Heart right ventricle (tissue), 16 donors: Measurements from ENCODE around the gene DNAJB12. TPM values are rescaled to one million over a fixed set of nuclear protein-coding genes. Genes with fewer than 3 reads are reported as not detected.

Experiments used
- ATAC-seq, 8 donors: fragments of 200-7000 bp; cut with Tn5 transposase; one replicate each; pipeline ENCODE4 v1.9.1; 2020; ENCODE audit warnings: mild to moderate bottlenecking in 8 of 8, moderate library complexity in 8 of 8, moderate number of reproducible peaks in 1 of 8
- DNase-seq, 2 donors: peaks; one replicate each; pipeline ENCODE4 v3.0.0-alpha.2; 2020
- H3K27ac ChIP-seq, 10 donors: fragments of 200-600 bp; sonication (generic) in 2 of 10; one replicate each; pipeline versions ENCODE4 v1.5.0 to v1.8.0; 2020 to 2022; ENCODE audit warnings: mild to moderate bottlenecking in 3 of 10
- H3K27me3 ChIP-seq, 7 donors: fragments of 200-600 bp; one replicate each; pipeline ENCODE4 v1.8.0; 2021 to 2022; ENCODE audit warnings: mild to moderate bottlenecking in 2 of 7
- H3K36me3 ChIP-seq, 9 donors: fragments of 200-600 bp; sonication (generic) in 1 of 9; one replicate each; pipeline versions ENCODE4 v1.5.0 to v1.8.0; 2020 to 2022; ENCODE audit warnings: mild to moderate bottlenecking in 2 of 9
- H3K4me1 ChIP-seq, 9 donors: fragments of 200-600 bp; sonication (generic) in 1 of 9; one replicate each; pipeline versions ENCODE4 v1.5.0 to v1.8.0; 2020 to 2022; ENCODE audit warnings: mild to moderate bottlenecking in 4 of 9
- H3K4me3 ChIP-seq, 10 donors: fragments of 200-600 bp; sonication (generic) in 2 of 10; one replicate each; pipeline versions ENCODE4 v1.5.0 to v1.8.0; 2020 to 2022; ENCODE audit warnings: mild to moderate bottlenecking in 7 of 10, moderate library complexity in 2 of 10
- H3K9me3 ChIP-seq, 11 donors: fragments of 200-600 bp in 10 of 11; sonication (generic) in 2 of 11; one replicate each; pipeline versions ENCODE4 v1.5.0 to v1.8.0; 2013 to 2022; ENCODE audit warnings: mild to moderate bottlenecking in 2 of 11, control low read depth in 1 of 11, moderate library complexity in 1 of 11
- CTCF ChIP-seq, 9 donors: fragments of 200-600 bp; sonication (generic) in 2 of 9; IDR thresholded peaks; one replicate each; pipeline versions ENCODE4 v1.5.0 to v1.8.0; 2021 to 2022; ENCODE audit warnings: antibody characterized with exemption in 9 of 9, mild to moderate bottlenecking in 5 of 9, moderate library complexity in 1 of 9
- WGBS, 2 donors: extraction: QIAGEN DNeasy Blood & Tissue Kit; methylation state at CpG; one replicate each; pipeline ENCODE4 v1.1.7; 2013; ENCODE audit warnings: inconsistent platforms in 1 of 2; 5-methylcytosine and 5-hydroxymethylcytosine counted together
- intact Hi-C, 10 donors: fragments of 100-400 bp; cut with DNase I; formaldehyde crosslinking; loops; one replicate each; pipeline versions ENCODE4 v1.11.1 to v1.14.2; 2022
- polyA plus RNA-seq, 2 donors: library from polyadenylated mRNA; stranded (reverse); fragments of 200-250 nt; gene quantifications; one replicate each; pipeline ENCODE4 v1.2.3, GENCODE V29; 2013
- total RNA-seq, 10 donors: library from RNA; stranded (reverse); fragmentation: NEBNext Ultra II Directional in 3 of 10; extraction: Animal tissue kit (Norgen Biotek cat#: 25700) in 3 of 10; gene quantifications; one replicate each; pipeline versions ENCODE4 v1.2.1 to v1.2.4, GENCODE V29; 2021 to 2023
- donor health status: Arrhythmogenic right ventricular cardiomyopathy.
- donor health status: ischemic (EF 13 %, LVEDD 7.1; RV severe dilation, severe dysfunction).
- donor health status: healthy with polysubstance abuse.
- donor health status: DM: no; HTN: yes; CAD: no.
- donor health status: DM: no; HTN: no; CAD: no.
- donor health status: ischemic (EF 25% LVEDD 6.9; RV normal size, moderate dysfunction).
- donor health status: ischemic (EF 25% LVEDD 5.7; RV mildly dilated, moderate dysfunction).
- donor health status: healthy.
- donor health status: DM: yes; HTN: yes; CAD: no.
- donor health status: Ischemic cardiomyopathy.
- donor health status: ischemic (EF 35%, LVEDD 5.7; RV mildly dilated, moderate dysfunction).
- donor health status: nonischemic (EF 11% LVEDD 7.7; RV severe dilation, severe dysfunction).
- donor health status: DM: yes; HTN: yes; CAD: no.
- donor health status: PGD.
- donor health status: ischemic (EF 29% LVEDD 5.4; RV normal size, mild dysfunction).
- donor health status: nonischemic (EF 23%, LVEDD 6.1; RV moderate dilation, normal function).

DNAJB12 gene
- total and polyA plus RNA-seq, 12 donors = 22.6 to 32.8 (median 27.9) TPM

- WGBS, 2 donors = 4 to 7% methylated on average over 12 of the region's 12 CpGs
- ATAC-seq (peak; percentile 88 to 97 (median 96)), DNase-seq (peak; percentile 87 to 93)
- H3K9me3 ChIP-seq = no peaks in the 10 kb centered on the region
- intact Hi-C loops = loop anchor here in 8 of 10 donors (1.0 to 10.0 kb wide), 16 partner anchors 200 to 800 kb away; partner anchors contain the start of genes MCU (in 4 of the 8), ECD (in 1 of the 8) and FAM149B1 (in 1 of the 8)
- H3K27me3 ChIP-seq = no peaks in the 10 kb centered on the region
- H3K4me1 ChIP-seq = peaks cover 0 to 14% (median 8%) of the 10 kb centered on the region in 9 donors
- TF ChIP-seq CTCF (IDR thresholded peaks at IDR 0.05) = peak; percentile 82 to 98 (median 92)
- peak overlapping the region in 7 of 10 donors; percentile 9 to 34 (median 17) for H3K4me3 ChIP-seq
- peaks cover 0 to 39% (median 0%) of the 10 kb centered on the region in 9 donors for H3K36me3 ChIP-seq
- peak overlapping the region in 7 of 10 donors; percentile 13 to 75 (median 60) for H3K27ac ChIP-seq
Observed at GRCh38 chr10:72364239-72364777, 9.6 kb upstream of the DNAJB12 start.

GRCh38 chr10:72356987-72357386 lies 2.3 kb upstream of the DNAJB12 start:
- Histone ChIP-seq H3K27me3 (no peaks in the 10 kb centered on the region), H3K4me3 (no peak overlapping the region), H3K4me1 (peaks cover 12 to 27% (median 19%) of the 10 kb centered on the region in 9 donors), H3K27ac (no peak overlapping the region), H3K36me3 (peaks cover 0 to 9% (median 0%) of the 10 kb centered on the region in 9 donors), H3K9me3 (no peaks in the 10 kb centered on the region)
- no peak for TF ChIP-seq CTCF (IDR thresholded peaks at IDR 0.05)
- DNase-seq = no peak
- intact Hi-C loops = no loop called here
- WGBS, 2 donors = 68 to 72% methylated on average over 4 of the region's 4 CpGs
- ATAC-seq = no peak

DNA sequence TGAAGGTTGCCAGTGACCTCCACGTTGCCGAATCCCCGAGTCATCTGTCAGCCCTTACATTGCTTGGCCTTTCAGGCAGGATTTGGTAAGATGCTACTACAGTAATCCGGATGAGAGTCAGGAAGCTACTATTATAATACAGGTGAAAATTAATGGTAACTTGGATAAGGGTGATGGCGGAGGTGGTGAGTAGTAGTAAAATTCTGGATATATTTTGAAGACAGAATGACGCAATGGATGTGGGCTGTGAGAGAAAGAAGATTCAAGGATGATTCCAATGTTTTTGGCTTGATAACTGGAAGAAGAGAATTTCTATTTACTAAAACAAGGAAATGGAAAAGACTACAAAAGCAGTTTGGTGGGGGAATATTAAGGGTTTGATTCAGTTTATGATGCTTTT lies 1.4 kb upstream of the DNAJB12 start:
- H3K36me3 ChIP-seq = peaks cover 0 to 13% (median 0%) of the 10 kb centered on the region in 9 donors
- peaks cover 12 to 33% (median 28%) of the 10 kb centered on the region in 9 donors for H3K4me1 ChIP-seq
- H3K27ac ChIP-seq = no peak overlapping the region
- ATAC-seq = no peak
- DNase-seq = no peak
- no peak overlapping the region for H3K4me3 ChIP-seq
- no peaks in the 10 kb centered on the region for H3K27me3 ChIP-seq
- intact Hi-C loops = no loop called here
- WGBS, 2 donors = 88 to 92% methylated on average over 6 of the region's 6 CpGs
- no peaks in the 10 kb centered on the region for H3K9me3 ChIP-seq
- TF ChIP-seq CTCF (IDR thresholded peaks at IDR 0.05) = no peak

DNA sequence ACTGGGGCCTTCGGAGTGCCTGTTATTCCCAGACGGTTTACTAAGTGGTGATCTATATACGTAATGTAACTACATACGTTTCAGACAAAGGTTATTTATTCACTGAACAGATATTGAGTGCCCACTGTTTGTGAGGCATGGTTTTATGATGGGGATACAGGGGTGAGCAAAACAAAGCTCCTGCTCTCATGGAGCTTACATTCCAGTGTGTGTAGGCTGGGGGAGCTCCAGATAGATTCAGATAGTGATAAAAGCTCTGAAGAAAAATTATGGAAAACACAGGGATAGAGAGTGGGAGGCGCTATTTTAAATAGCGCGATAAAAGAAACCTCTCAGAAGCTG lies 466 bp upstream of the DNAJB12 start:
- ATAC-seq (peak in 1 of 8 donors; percentile 0), DNase-seq (no peak)
- H3K36me3 ChIP-seq = peaks cover 0 to 23% (median 0%) of the 10 kb centered on the region in 9 donors
- H3K4me3 ChIP-seq = peak overlapping the region; percentile 39 to 100 (median 87)
- peak overlapping the region in 9 of 10 donors; percentile 87 to 98 (median 94) for H3K27ac ChIP-seq
- H3K27me3 ChIP-seq = no peaks in the 10 kb centered on the region
- no peak for TF ChIP-seq CTCF (IDR thresholded peaks at IDR 0.05)
- no peaks in the 10 kb centered on the region for H3K9me3 ChIP-seq
- WGBS, 2 donors = 23 to 34% methylated on average over 7 of the region's 7 CpGs
- intact Hi-C loops = no loop called here
- peaks cover 12 to 40% (median 31%) of the 10 kb centered on the region in 9 donors for H3K4me1 ChIP-seq
